HG02610 (cell line): Measurements from ENCODE around the gene OR6V1.
"Not testable (repeated sequence)": the region's sequence is repeated elsewhere in the genome, so short reads cannot be mapped to it uniquely, and the experiment has no call there.

Experiments
- ATAC-seq: cut with Tn5 transposase; IDR thresholded peaks from one replicate; pipeline ENCODE4 v1.9.1; 2021; ENCODE audit warnings: mild to moderate bottlenecking, moderate library complexity; ENCODE audit not compliant: unreplicated experiment

The OR6V1 gene

DNA sequence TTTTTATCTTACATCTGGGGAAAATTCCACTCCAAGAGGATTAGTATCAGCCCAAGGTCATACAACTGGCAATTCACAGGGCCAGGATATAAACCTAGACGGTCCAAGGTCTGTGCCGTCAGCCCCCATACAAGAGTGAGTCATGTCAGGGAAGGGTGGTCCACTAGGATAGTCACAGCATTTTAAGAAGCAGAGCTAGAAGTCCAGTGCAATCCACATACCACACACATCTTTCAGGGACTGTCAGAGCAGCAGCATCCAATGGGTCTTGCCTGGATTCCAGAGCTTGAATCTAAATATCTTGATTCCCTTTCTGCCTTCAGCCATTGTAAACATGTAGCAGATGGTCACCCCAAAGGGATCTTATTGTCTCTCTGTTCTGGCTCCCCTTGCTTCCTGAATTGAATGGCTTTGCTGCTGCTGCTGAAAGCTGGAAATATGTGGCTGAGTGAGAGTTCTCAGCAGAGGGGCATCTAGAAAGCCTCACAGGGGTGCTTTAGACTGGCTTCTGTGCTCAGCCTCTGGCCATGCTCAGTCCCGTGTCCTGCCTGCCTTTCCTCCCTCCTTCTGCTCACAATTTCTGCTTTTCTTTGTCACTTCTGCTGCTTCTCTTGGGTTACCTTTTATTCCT is 9.9 kb upstream of the OR6V1 start:
- no peak for ATAC-seq

DNA sequence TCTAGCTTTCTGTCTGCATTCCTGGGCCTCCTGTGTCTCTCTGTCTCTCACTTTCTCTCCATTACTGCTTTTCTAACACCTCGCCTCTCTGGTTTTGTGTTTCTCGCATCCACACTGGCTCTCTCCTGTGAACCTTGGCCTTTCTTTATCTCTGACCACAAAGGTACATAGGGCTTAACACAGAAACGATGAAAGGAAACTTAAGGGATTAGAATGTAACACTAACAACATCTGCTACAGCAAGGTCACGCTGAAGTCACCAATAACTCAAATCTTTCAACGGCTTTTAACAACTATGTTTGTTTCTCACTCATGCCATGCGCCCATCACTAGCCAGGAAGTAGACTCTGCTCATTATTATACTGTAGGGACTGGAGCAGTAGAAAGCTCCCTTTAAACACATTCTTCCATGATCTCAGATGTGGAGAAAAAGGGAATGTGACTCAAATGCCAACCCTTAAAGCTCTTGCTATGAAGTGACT is 9.3 kb upstream of the OR6V1 start:
- no peak for ATAC-seq

DNA sequence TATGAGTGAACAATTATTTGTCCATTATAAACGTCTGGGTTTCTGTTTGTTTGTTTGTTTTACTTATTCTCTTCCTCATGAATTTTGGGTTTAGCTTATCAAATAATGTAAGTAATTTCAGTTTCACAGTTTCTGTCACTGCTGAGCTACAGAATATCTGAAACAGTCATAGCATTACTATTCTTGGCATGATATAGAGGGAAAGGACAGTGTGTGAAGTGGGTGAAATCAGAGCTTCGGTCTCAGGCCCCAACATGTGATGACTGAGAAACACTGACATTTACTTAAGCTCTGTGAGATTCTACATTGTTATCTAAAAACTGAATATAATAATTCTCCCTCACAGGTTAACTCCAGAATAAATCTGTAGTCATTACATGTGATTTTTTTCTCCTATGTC is 8.8 kb upstream of the OR6V1 start:
- ATAC-seq: no peak

- no peak for ATAC-seq
Observed at GRCh38 chr7:143046426-143046851, 5.7 kb upstream of the OR6V1 start.

DNA sequence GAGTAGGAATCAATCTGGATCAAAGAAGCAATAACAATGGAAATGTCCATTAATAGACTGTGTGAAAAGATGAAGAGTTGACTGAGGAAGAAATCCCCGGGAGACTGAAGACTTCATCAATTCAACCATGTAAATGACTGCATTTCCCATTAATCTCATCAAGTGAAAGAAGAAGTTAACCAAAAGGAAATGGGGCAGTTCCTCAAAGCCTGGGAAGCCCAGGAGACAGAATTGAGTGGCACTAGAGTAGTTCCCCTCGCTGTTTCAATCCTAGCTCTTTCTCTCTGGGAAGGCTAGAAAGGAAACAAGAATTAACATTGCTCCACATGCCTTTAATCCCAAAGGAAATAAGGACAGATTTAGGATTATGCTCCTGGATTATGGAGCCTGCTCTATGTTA is 4.8 kb upstream of the OR6V1 start:
- ATAC-seq: no peak

DNA sequence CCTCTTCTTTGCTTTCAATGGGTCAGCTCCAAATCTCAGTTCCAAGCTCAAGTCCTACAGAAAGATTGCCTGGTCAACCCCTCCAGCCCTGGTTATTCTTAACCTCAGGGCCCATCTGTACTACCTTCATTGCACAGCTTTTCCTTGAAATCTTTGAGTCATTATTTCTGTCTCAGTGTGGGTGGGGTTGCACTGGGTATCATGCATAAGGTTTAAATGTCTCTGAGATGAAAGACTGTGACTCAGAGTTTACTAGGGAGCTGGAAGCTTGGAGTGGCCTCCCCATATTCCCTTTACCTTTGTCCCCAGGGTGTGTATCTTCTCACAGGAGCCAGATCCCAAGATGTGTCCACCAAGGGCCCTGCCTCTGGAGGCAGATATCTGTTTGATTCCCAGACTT is 3.3 kb upstream of the OR6V1 start:
- no peak for ATAC-seq

DNA sequence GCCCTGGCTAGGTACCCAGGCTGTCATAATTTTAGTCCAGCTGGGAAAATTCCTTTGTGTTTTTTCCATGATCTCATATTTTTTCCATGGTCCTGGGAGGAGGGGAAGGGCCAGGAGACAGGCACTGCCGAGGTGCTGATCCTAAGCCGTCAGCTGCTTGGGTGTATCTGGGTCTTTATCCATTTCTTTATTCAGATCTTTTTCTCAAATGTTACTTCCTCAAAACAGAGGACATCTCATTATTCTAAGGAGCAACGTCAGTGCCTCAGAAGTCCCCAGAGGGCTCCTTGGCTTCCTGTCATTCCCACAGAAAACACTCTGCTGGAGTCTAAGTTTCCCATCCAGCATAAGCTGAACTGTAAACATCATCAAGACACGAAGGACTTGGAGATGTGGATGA is 2.8 kb upstream of the OR6V1 start:
- no peak for ATAC-seq

- ATAC-seq: no peak
Observed at GRCh38 chr7:143050931-143051330, 1.2 kb upstream of the OR6V1 start.

- ATAC-seq: no peak
Observed at GRCh38 chr7:143054621-143055020, 2.5 kb downstream of the OR6V1 start.

- no peak for ATAC-seq
Observed at GRCh38 chr7:143055754-143056153, 3.6 kb downstream of the OR6V1 start.

- no peak for ATAC-seq
Observed at GRCh38 chr7:143063741-143064140, 11.6 kb downstream of the OR6V1 start.

GRCh38 chr7:143068446-143068845 is 16.3 kb downstream of the OR6V1 start:
- ATAC-seq: no peak

- no peak for ATAC-seq
Observed at GRCh38 chr7:143069912-143070500, 17.9 kb downstream of the OR6V1 start.

DNA sequence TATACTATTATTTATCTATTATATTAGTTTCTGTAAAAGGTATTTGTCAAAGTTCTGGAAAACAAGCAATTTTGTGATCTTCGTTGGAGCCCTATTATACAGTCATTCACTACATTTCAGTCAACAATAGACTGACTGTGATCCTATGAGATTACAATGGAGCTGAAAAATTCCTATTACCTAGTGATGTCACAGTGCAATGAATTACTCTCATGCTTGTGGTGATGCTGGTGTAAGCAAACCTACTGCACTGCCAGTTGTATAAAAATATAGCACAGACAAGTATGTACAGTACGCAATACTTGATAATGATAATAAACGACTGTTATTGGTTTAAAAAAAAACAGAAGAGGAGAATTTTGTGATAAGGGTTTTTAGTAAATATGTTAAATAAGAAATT is 21.4 kb downstream of the OR6V1 start:
- ATAC-seq: no peak

DNA sequence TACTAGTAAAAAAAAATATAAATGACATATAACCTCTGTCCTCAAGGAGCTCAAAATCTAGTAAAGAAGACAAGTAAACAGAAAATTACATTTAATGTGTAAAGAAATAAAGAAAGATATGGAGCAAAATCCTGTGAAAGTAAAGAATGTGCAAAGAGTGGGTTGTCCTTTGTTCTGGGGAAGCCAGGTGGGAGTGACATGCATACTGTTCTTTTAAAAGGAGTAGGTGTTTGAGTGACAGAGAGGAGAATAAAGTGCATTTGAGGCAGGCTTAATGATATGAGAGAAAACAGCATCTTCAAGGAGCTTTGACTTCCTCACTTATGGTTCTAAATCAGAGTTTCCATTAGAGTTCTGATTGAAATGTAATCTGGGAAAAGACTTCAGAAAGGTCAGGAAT is 22.0 kb downstream of the OR6V1 start:
- no peak for ATAC-seq

GRCh38 chr7:143085109-143085508 is 33.0 kb downstream of the OR6V1 start:
- ATAC-seq: no peak

DNA sequence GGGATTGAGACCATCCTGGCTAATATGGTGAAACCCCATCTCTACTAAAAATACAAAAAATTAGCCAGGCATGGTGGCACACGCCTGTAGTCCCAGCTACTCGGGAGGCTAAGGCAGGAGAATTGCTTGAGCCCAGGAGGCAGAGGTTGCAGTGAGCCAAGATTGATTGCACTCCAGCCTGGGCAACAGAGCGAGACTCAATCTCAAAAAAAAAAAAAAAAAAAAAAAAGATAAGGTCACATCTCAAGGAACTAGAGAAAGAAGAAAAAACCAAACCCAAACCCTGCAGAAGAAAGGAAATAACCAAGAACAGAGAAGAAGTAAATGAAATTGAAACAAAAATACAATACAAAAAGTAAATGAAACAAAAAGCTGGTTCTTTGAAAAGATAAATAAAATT is 33.5 kb downstream of the OR6V1 start:
- ATAC-seq: not testable (repeated sequence)

- not testable (repeated sequence) for ATAC-seq
Observed at GRCh38 chr7:143088549-143089231, 36.5 kb downstream of the OR6V1 start.

GRCh38 chr7:143096146-143096545 is 44.0 kb downstream of the OR6V1 start:
- ATAC-seq: no peak

GRCh38 chr7:143099579-143099978 is 47.4 kb downstream of the OR6V1 start:
- ATAC-seq: not testable (repeated sequence)
